ENCODE results near the gene APOA1.

DNA sequence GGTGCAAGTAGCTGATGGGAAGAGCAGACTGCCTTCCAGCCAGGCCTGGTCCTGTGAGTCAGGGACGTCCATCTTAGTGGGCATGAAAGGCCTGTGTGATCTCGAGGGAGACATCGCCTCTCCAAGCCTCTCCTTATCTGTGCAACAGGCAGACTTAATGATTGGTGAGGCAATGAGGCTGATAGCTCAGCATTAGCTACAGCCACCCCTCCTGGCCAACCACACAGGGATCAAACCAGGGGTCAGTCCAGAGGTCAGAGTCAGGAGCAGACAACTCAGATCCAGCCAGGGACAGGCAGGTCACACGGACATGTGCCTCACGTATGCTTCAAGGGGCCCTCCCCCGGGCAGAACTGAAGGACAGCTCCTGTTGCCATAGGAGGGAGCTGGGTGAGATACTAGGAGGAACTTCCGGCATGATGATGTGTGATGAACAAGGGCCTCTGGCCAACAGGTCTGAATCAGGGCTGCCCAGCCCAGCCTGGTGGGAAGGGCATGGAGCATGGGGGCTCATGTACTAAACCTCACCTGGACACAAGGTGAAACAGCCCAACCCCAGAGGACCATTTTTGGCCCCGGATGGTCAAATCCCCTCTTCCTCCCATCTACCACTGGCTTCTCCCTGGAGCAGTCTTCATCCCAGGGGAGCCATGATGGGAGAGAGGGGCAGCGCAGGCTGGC lies 10.5 kb downstream of the APOA1 start:
- TF ChIP-seq, protein P1, sequence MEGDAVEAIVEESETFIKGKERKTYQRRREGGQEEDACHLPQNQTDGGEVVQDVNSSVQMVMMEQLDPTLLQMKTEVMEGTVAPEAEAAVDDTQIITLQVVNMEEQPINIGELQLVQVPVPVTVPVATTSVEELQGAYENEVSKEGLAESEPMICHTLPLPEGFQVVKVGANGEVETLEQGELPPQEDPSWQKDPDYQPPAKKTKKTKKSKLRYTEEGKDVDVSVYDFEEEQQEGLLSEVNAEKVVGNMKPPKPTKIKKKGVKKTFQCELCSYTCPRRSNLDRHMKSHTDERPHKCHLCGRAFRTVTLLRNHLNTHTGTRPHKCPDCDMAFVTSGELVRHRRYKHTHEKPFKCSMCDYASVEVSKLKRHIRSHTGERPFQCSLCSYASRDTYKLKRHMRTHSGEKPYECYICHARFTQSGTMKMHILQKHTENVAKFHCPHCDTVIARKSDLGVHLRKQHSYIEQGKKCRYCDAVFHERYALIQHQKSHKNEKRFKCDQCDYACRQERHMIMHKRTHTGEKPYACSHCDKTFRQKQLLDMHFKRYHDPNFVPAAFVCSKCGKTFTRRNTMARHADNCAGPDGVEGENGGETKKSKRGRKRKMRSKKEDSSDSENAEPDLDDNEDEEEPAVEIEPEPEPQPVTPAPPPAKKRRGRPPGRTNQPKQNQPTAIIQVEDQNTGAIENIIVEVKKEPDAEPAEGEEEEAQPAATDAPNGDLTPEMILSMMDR (conservative IDR thresholded peaks at IDR 0.05; ENCODE audit: low read depth, low read length), result no peak
- TF ChIP-seq, protein P2, sequence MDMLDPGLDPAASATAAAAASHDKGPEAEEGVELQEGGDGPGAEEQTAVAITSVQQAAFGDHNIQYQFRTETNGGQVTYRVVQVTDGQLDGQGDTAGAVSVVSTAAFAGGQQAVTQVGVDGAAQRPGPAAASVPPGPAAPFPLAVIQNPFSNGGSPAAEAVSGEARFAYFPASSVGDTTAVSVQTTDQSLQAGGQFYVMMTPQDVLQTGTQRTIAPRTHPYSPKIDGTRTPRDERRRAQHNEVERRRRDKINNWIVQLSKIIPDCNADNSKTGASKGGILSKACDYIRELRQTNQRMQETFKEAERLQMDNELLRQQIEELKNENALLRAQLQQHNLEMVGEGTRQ (IDR thresholded peaks at IDR 0.05; ENCODE audit: low read depth, low read length), result no peak
- TF ChIP-seq RAD21 (IDR thresholded peaks at IDR 0.05; ENCODE audit: low read length) (no peak), POLR2A (IDR thresholded peaks at IDR 0.05; ENCODE audit: low read depth, low read length) (no peak), RCOR1 (IDR thresholded peaks at IDR 0.05; ENCODE audit: insufficient replicate concordance, low read length) (no peak), MAFK (IDR thresholded peaks at IDR 0.05; ENCODE audit: low read depth, low read length) (no peak), SMC3 (IDR thresholded peaks at IDR 0.05; ENCODE audit: low read depth, low read length) (no peak), BHLHE40 (IDR thresholded peaks at IDR 0.05; ENCODE audit: low read depth, low read length) (no peak), MAZ (IDR thresholded peaks at IDR 0.05; ENCODE audit: borderline replicate concordance, low read depth, low read length) (no peak), RFX5 (IDR thresholded peaks at IDR 0.05; ENCODE audit: low read depth, low read length) (no peak), MXI1 (IDR thresholded peaks at IDR 0.05; ENCODE audit: borderline replicate concordance, low read depth, low read length) (no peak), NFE2L2 (IDR thresholded peaks at IDR 0.05; ENCODE audit: low read depth, low read length) (no peak)
- TF ChIP-seq, protein P3, sequence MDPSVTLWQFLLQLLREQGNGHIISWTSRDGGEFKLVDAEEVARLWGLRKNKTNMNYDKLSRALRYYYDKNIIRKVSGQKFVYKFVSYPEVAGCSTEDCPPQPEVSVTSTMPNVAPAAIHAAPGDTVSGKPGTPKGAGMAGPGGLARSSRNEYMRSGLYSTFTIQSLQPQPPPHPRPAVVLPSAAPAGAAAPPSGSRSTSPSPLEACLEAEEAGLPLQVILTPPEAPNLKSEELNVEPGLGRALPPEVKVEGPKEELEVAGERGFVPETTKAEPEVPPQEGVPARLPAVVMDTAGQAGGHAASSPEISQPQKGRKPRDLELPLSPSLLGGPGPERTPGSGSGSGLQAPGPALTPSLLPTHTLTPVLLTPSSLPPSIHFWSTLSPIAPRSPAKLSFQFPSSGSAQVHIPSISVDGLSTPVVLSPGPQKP (IDR thresholded peaks at IDR 0.05; ENCODE audit: borderline replicate concordance, low read depth, low read length), result no peak

Data from IMR-90 (cell line).